ENCODE results near the gene PDIA4.

GRCh38 chr7:149043936-149044335 is 15.6 kb upstream of the PDIA4 start:
- TF ChIP-seq EP300 (IDR thresholded peaks at IDR 0.05) = no peak
- no peak for TF ChIP-seq CTCF (IDR thresholded peaks at IDR 0.05)
- no peak for TF ChIP-seq POLR2A (IDR thresholded peaks at IDR 0.05)
